ENCODE data around the gene COQ8A. TPM values are rescaled to one million over a fixed set of nuclear protein-coding genes. Genes with fewer than 3 reads are reported as not detected.

Gene COQ8A
- polyA plus RNA-seq, 2 donors = 15.9 to 19.9 TPM

DNA sequence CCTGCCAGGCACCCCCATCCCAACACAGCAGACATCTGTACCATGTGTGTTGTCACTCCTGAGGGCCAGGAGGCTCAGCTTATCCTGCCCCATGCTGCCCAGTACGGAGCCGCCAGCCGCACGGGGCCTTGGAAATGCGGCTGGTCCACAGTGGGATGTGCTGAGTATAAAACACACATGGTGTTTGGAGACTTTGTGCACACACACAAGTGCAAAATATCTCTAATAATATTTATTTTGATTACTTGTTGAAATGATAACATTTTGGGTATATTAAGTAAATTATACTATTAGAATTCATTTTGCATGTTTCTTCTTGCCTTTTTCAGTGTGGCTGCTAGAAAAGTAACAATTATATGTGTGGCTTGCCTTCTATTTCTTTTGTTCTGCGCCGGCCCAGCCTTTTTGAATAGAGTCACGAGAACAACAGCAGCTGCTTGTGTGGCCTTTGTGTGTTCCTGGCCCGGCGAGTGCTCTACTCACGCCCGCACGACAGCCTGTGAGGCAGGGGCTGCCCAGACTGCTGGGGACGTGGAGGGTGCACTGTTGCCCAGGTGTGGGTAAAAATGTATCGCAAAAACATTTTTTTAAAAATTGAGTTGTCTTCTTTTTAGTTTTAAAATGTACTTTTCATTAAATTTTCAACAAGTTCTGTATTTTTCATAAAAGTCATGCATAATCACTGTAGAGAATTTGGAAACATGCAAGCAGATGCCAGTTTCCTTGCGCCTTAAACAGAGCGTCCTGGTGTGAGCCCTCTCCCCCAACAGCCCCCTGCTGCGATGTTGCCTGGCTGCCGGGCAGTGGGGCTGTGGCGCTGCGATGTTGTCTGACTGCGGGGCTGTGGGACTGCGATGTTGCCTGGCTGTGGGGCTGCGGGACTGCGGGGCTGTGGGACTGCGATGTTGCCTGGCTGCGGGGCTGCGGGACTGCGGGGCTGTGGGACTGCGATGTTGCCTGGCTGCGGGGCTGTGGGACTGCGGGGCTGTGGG, 35.5 kb downstream of the COQ8A start:
- peaks cover 0 to 7% of the 10 kb centered on the region in 2 donors for H3K36me3 ChIP-seq (ENCODE audit: control insufficient read depth in 2 of 2, insufficient read depth in 2 of 2, low read length in 1 of 2)
- no peaks in the 10 kb centered on the region for H3K9me3 ChIP-seq (ENCODE audit: control insufficient read depth in 2 of 2, insufficient read depth in 1 of 2, low read depth in 1 of 2, low read length in 1 of 2)
- peak overlapping the region in 1 of 2 donors; percentile 81 for H3K27ac ChIP-seq (ENCODE audit: low read depth in 2 of 2, low read length in 1 of 2)
- 81 to 92% methylated on average over 25 to 30 of the region's 32 CpGs for WGBS, 2 donors
- peaks cover 9 to 14% of the 10 kb centered on the region in 2 donors for H3K4me1 ChIP-seq (ENCODE audit: control insufficient read depth in 2 of 2, insufficient read depth in 2 of 2, low read length in 1 of 2)
- H3K27me3 ChIP-seq (ENCODE audit: control insufficient read depth in 1 of 2, insufficient read depth in 2 of 2, low read length in 2 of 2) = no peaks in the 10 kb centered on the region
- H3K4me3 ChIP-seq (ENCODE audit: low read depth in 1 of 2, low read length in 2 of 2) = no peak overlapping the region

DNA sequence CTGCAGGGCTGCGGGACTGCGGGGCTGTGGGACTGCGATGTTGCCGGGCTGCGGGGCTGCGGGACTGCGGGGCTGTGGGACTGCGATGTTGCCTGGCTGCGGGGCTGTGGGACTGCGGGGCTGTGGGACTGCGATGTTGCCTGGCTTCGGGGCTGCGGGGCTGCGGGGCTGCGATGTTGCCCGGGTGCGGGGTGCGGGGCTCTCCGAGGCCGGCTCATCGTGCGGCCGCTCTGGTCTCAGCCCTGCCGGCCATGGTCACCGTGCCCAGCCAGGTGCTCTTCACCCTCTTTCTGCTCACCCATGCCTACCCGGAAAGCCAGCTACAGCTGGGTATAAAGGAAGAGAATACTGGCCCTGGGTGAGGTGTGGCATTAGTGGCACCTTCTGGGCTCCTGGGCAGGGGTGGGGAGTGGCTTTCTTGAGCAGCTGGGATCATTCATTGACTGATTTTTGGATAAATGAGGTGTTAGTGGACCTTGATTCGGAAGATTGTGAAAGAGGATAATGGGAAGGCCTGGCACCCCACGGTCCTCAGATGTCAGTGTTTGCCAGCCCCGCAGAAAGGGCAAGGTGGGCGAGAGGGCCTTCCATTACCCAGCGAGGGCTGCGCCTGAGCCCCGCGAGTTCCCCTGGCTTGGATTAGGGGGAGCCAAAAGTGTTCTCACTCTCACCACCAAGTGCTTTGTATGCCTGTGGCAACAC, 36.3 kb downstream of the COQ8A start:
- Histone ChIP-seq H3K4me3 (ENCODE audit: low read depth in 1 of 2, low read length in 2 of 2) (no peak overlapping the region), H3K4me1 (ENCODE audit: control insufficient read depth in 2 of 2, insufficient read depth in 2 of 2, low read length in 1 of 2) (peaks cover 9 to 14% of the 10 kb centered on the region in 2 donors), H3K36me3 (ENCODE audit: control insufficient read depth in 2 of 2, insufficient read depth in 2 of 2, low read length in 1 of 2) (peaks cover 0 to 10% of the 10 kb centered on the region in 2 donors), H3K27ac (ENCODE audit: low read depth in 2 of 2, low read length in 1 of 2) (no peak overlapping the region), H3K27me3 (ENCODE audit: control insufficient read depth in 1 of 2, insufficient read depth in 2 of 2, low read length in 2 of 2) (no peaks in the 10 kb centered on the region), H3K9me3 (ENCODE audit: control insufficient read depth in 2 of 2, insufficient read depth in 1 of 2, low read depth in 1 of 2, low read length in 1 of 2) (no peaks in the 10 kb centered on the region)
- 96 to 97% methylated on average over 19 to 34 of the region's 34 CpGs for WGBS, 2 donors

DNA sequence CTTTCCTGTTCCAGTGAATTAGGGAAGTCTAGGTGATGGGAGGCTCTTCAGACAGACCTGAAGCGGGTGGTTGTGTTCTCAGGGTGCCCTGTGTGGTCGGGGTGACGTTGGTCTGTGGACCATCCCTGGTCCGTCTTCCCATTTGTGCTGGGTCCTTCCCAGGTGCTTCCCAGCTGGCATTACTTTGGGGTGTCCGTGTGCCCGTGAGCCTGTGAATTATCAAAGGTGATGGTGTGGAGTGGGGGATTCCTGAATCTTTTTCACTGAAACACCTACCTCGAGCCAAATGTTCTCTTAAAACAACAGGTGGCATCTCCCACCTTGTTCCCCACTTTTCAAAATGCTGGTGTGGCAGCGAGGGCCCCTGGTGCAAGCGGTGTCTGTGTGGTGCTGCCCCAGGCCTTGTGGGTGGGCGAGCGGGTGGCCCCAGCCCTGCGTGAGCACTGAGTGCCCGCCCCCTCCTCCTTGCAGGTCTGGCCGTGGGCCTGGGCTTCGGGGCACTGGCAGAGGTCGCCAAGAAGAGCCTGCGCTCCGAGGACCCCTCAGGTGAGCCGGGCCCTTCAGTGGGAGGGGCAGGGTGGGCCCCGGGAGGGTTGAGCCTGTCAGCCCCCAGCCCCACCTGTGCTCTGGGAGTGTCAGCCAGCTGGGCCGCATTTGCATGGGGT, 37.0 kb downstream of the COQ8A start:
- WGBS, 2 donors = 91 to 92% methylated on average over 21 of the region's 21 CpGs
- Histone ChIP-seq H3K9me3 (ENCODE audit: control insufficient read depth in 2 of 2, insufficient read depth in 1 of 2, low read depth in 1 of 2, low read length in 1 of 2) (no peaks in the 10 kb centered on the region), H3K4me1 (ENCODE audit: control insufficient read depth in 2 of 2, insufficient read depth in 2 of 2, low read length in 1 of 2) (peaks cover 9 to 14% of the 10 kb centered on the region in 2 donors), H3K4me3 (ENCODE audit: low read depth in 1 of 2, low read length in 2 of 2) (no peak overlapping the region), H3K27ac (ENCODE audit: low read depth in 2 of 2, low read length in 1 of 2) (no peak overlapping the region), H3K27me3 (ENCODE audit: control insufficient read depth in 1 of 2, insufficient read depth in 2 of 2, low read length in 2 of 2) (no peaks in the 10 kb centered on the region), H3K36me3 (ENCODE audit: control insufficient read depth in 2 of 2, insufficient read depth in 2 of 2, low read length in 1 of 2) (peaks cover 0 to 11% of the 10 kb centered on the region in 2 donors)

DNA sequence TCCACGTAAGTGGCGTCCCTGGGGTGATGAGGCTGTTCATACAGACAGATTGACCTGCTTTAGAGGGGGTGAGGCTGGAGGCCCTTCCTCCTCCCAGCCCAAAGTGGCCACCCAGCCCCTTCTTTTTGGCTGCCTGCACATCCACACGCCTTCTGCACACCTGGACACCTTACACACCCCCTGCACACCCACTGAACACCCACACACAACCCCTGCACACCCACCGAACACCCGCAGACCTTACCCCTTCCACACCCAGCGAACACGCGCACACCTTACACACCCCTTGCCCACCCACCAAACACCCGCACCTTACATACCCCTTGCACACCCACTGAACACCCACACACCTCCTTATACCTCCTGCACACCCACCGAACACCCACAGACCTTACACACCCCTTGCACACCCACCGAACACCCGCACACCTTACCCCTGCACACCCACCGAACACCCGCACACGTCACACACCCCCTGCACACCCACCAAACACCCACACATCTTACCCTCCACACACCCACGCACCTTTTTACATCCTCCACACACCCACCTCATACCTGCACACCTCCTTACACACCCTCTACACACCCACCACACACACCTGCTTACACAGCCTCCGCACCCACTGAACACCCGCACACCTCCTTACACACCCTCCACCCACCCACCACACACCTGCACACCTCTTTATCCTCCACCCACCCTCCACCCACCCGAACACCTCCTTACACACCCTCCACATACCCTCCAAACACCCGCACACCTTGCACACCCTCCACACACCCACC, 37.7 kb downstream of the COQ8A start:
- Histone ChIP-seq H3K9me3 (ENCODE audit: control insufficient read depth in 2 of 2, insufficient read depth in 1 of 2, low read depth in 1 of 2, low read length in 1 of 2) (no peaks in the 10 kb centered on the region), H3K4me1 (ENCODE audit: control insufficient read depth in 2 of 2, insufficient read depth in 2 of 2, low read length in 1 of 2) (peaks cover 8 to 13% of the 10 kb centered on the region in 2 donors), H3K27me3 (ENCODE audit: control insufficient read depth in 1 of 2, insufficient read depth in 2 of 2, low read length in 2 of 2) (no peaks in the 10 kb centered on the region), H3K4me3 (ENCODE audit: low read depth in 1 of 2, low read length in 2 of 2) (no peak overlapping the region), H3K27ac (ENCODE audit: low read depth in 2 of 2, low read length in 1 of 2) (no peak overlapping the region), H3K36me3 (ENCODE audit: control insufficient read depth in 2 of 2, insufficient read depth in 2 of 2, low read length in 1 of 2) (peaks cover 2 to 13% of the 10 kb centered on the region in 2 donors)
- WGBS, 2 donors = 92 to 94% methylated on average over 19 to 20 of the region's 20 CpGs

DNA sequence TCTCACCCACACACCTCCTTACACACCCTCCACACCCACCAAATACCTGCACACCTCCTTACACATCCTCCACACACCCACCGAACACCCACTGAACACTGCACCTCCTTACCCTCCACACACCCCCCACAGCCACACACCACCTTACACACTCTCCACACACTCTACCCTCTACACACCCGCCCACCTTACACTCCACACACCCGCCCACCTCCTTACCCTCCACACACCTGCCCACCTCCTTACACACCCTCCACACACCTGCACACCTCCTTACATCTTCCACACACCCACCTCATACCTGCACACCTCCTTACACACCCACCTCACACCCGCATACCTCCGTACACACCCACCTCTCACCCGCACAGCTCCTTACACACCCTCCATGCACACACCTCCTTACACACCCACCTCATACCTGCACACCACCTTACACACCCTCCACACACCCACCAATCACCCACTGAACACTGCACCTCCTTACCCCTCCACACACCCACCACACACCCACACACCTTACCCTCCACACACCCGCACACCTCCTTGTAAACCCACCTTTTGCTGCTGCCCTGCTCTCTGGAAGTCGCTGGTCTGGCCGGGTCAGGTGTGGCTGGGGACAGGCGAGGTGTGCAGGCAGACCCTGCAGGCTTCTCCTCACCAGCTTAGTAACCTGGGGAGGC, 38.5 kb downstream of the COQ8A start:
- Histone ChIP-seq H3K27ac (ENCODE audit: low read depth in 2 of 2, low read length in 1 of 2) (no peak overlapping the region), H3K27me3 (ENCODE audit: control insufficient read depth in 1 of 2, insufficient read depth in 2 of 2, low read length in 2 of 2) (no peaks in the 10 kb centered on the region), H3K36me3 (ENCODE audit: control insufficient read depth in 2 of 2, insufficient read depth in 2 of 2, low read length in 1 of 2) (peaks cover 3 to 15% of the 10 kb centered on the region in 2 donors), H3K4me1 (ENCODE audit: control insufficient read depth in 2 of 2, insufficient read depth in 2 of 2, low read length in 1 of 2) (peaks cover 6 to 11% of the 10 kb centered on the region in 2 donors), H3K4me3 (ENCODE audit: low read depth in 1 of 2, low read length in 2 of 2) (no peak overlapping the region), H3K9me3 (ENCODE audit: control insufficient read depth in 2 of 2, insufficient read depth in 1 of 2, low read depth in 1 of 2, low read length in 1 of 2) (no peaks in the 10 kb centered on the region)
- WGBS, 2 donors = 90 to 95% methylated on average over 5 to 8 of the region's 10 CpGs

DNA sequence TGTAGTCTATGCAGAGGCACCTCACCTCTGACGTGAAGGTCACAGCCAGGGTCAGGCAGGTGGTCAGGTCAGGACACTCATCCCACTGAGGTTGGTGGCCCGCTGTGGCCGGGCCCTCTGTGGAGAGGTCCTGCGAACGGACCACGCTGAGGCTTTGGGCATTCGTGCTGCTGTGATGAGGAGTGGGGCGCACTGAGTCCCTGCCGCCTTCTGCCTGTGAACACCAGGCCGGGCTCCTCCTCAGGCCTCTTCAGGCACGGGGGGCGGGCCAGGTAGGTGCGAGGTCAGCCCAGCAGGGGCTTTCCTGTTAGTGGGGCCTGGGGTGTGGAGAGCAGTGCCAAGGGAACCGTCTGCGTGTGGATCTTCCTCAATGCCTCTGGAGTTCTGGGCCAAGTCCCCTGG, 39.0 kb downstream of the COQ8A start:
- Histone ChIP-seq H3K9me3 (ENCODE audit: control insufficient read depth in 2 of 2, insufficient read depth in 1 of 2, low read depth in 1 of 2, low read length in 1 of 2) (no peaks in the 10 kb centered on the region), H3K36me3 (ENCODE audit: control insufficient read depth in 2 of 2, insufficient read depth in 2 of 2, low read length in 1 of 2) (peaks cover 3 to 20% of the 10 kb centered on the region in 2 donors), H3K4me3 (ENCODE audit: low read depth in 1 of 2, low read length in 2 of 2) (no peak overlapping the region), H3K27me3 (ENCODE audit: control insufficient read depth in 1 of 2, insufficient read depth in 2 of 2, low read length in 2 of 2) (no peaks in the 10 kb centered on the region), H3K4me1 (ENCODE audit: control insufficient read depth in 2 of 2, insufficient read depth in 2 of 2, low read length in 1 of 2) (peaks cover 6 to 11% of the 10 kb centered on the region in 2 donors), H3K27ac (ENCODE audit: low read depth in 2 of 2, low read length in 1 of 2) (no peak overlapping the region)
- 85 to 90% methylated on average over 15 of the region's 15 CpGs for WGBS, 2 donors

DNA sequence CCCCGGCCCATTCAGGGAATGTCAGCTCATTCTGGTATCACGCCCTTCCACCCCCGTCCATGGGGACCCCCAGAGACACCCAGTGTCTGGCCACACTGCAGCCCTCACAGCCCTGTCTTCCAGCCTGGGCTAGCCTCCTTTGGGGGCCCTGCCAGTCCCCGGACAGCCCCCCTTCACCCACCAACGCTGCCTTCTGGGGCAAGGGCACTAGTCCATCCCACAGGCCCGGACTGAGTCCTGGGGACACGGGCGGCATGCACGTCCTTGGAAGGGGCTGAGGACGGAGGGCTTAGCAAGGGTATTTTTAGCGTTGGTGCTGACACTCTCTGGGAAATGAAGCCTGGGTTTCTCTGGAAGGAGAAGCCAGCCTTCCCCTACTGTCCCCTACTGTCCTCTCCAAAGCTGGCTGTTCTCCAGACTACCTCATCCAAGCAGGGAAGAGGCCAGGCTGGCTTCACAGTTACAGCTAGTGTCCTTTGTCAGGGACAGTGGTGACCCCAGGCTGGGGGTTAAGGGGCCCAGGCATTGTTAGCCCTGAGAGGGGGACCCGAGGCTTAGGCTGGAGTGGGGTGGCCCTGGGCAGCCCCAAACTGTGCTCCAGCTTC, 39.5 kb downstream of the COQ8A start:
- H3K9me3 ChIP-seq (ENCODE audit: control insufficient read depth in 2 of 2, insufficient read depth in 1 of 2, low read depth in 1 of 2, low read length in 1 of 2) = no peaks in the 10 kb centered on the region
- 85% methylated on average over 12 of the region's 12 CpGs for WGBS, 2 donors
- peaks cover 3 to 25% of the 10 kb centered on the region in 2 donors for H3K36me3 ChIP-seq (ENCODE audit: control insufficient read depth in 2 of 2, insufficient read depth in 2 of 2, low read length in 1 of 2)
- H3K4me1 ChIP-seq (ENCODE audit: control insufficient read depth in 2 of 2, insufficient read depth in 2 of 2, low read length in 1 of 2) = peaks cover under 1 to 6% of the 10 kb centered on the region in 2 donors
- H3K27me3 ChIP-seq (ENCODE audit: control insufficient read depth in 1 of 2, insufficient read depth in 2 of 2, low read length in 2 of 2) = no peaks in the 10 kb centered on the region
- no peak overlapping the region for H3K4me3 ChIP-seq (ENCODE audit: low read depth in 1 of 2, low read length in 2 of 2)
- no peak overlapping the region for H3K27ac ChIP-seq (ENCODE audit: low read depth in 2 of 2, low read length in 1 of 2)

DNA sequence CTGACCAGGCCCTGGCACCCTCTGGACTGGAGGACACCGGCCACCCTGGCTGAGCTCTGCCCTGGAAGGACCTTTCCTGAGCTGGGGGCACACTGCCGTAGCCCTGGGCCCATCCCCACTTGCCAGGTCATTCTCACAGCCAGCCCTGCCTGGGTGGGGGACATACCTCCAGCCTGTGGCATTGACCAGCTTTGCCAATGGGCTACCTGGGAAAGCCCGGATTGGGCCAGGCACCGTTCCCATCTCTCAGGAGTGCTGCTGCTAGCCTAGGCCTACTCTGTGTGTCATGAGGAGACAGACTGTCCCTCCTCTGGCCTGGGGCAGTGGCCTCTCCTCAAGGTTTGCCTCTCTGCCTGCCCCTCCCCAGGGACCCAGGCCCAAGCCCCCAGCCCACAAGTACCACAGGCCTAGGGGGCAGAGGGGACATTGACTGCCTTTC, 40.0 kb downstream of the COQ8A start:
- Histone ChIP-seq H3K4me3 (ENCODE audit: low read depth in 1 of 2, low read length in 2 of 2) (no peak overlapping the region), H3K27ac (ENCODE audit: low read depth in 2 of 2, low read length in 1 of 2) (no peak overlapping the region), H3K27me3 (ENCODE audit: control insufficient read depth in 1 of 2, insufficient read depth in 2 of 2, low read length in 2 of 2) (no peaks in the 10 kb centered on the region), H3K9me3 (ENCODE audit: control insufficient read depth in 2 of 2, insufficient read depth in 1 of 2, low read depth in 1 of 2, low read length in 1 of 2) (no peaks in the 10 kb centered on the region), H3K4me1 (ENCODE audit: control insufficient read depth in 2 of 2, insufficient read depth in 2 of 2, low read length in 1 of 2) (peaks cover under 1 to 2% of the 10 kb centered on the region in 2 donors), H3K36me3 (ENCODE audit: control insufficient read depth in 2 of 2, insufficient read depth in 2 of 2, low read length in 1 of 2) (peaks cover 3 to 26% of the 10 kb centered on the region in 2 donors)
- WGBS, 2 donors = 89 to 93% methylated on average over 4 of the region's 4 CpGs
